Measurements from ENCODE around the gene MEIS1.

MEIS1 gene

GRCh38 chr2:66547118-66547517 is 112.2 kb downstream of the MEIS1 start:
- WGBS (ENCODE audit: extremely low coverage, insufficient coverage, insufficient read length), result no CpG with 5 or more reads among the region's 2 CpGs
- Histone ChIP-seq H3K79me1 (ENCODE audit: low read length) (no peaks in the 10 kb centered on the region), H2AFZ (ENCODE audit: insufficient read depth, low read length, poor library complexity) (no peak overlapping the region), H3K9ac (ENCODE audit: low read length) (no peak overlapping the region), H2BK120ac (ENCODE audit: insufficient read depth, low read length, poor library complexity) (no peak overlapping the region), H2AK5ac (ENCODE audit: low read length) (no peak overlapping the region), H2BK5ac (ENCODE audit: low read depth, low read length, poor library complexity) (no peak overlapping the region), H3K36me3 (ENCODE audit: control insufficient read depth in 1 of 2, insufficient read depth in 2 of 2, low read length in 2 of 2) (peaks cover 2% of the 10 kb centered on the region in 2 experiments), H3K4me1 (ENCODE audit: control insufficient read depth in 1 of 2, insufficient read depth in 2 of 2, low read length in 2 of 2) (no peaks in the 10 kb centered on the region), H3K23ac (ENCODE audit: low read length) (no peak overlapping the region), H3K27me3 (ENCODE audit: insufficient read depth, low read length) (no peaks in the 10 kb centered on the region), H3K4me3 (ENCODE audit: low read depth, low read length) (no peak overlapping the region), H4K12ac (ENCODE audit: low read depth, low read length) (no peak overlapping the region), H4K8ac (ENCODE audit: low read depth, low read length) (no peak overlapping the region), H3K14ac (ENCODE audit: low read length) (no peak overlapping the region), H3K27ac (ENCODE audit: low read depth, low read length) (no peak overlapping the region), H3K4ac (ENCODE audit: low read depth, low read length) (no peak overlapping the region), H3K18ac (ENCODE audit: low read length) (no peak overlapping the region), H3K79me2 (ENCODE audit: control insufficient read depth, insufficient read depth, low read length, poor library complexity) (peaks cover 3% of the 10 kb centered on the region), H3K4me2 (ENCODE audit: low read length) (no peak overlapping the region), H2BK12ac (ENCODE audit: low read length) (no peak overlapping the region), H3K9me3 (ENCODE audit: insufficient read depth, low read depth, low read length) (no peaks in the 10 kb centered on the region), H4K91ac (ENCODE audit: low read depth, low read length) (no peak overlapping the region)
- peak in 1 of 2 donors; percentile 22 for DNase-seq

DNA sequence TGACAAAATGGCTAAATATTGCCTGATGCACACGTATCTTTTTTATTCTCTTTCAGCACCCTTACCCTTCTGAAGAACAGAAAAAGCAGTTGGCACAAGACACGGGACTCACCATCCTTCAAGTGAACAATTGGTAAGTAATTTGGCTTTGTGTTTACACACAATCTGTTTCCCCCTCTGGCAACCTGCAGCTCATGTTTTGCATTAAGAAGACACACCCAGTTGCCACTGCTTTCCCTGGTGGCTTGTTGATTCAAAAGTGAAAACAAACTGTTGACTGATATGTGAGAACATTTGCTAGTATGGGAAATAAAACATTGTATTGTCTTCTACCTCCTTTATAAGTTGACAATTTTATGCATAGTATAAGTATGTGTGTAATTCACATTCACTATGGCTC is 113.0 kb downstream of the MEIS1 start:
- no peak overlapping the region for H2BK12ac ChIP-seq (ENCODE audit: low read length)
- H2AK5ac ChIP-seq (ENCODE audit: low read length), result no peak overlapping the region
- peaks cover 3% of the 10 kb centered on the region for H3K79me2 ChIP-seq (ENCODE audit: control insufficient read depth, insufficient read depth, low read length, poor library complexity)
- H2BK120ac ChIP-seq (ENCODE audit: insufficient read depth, low read length, poor library complexity), result no peak overlapping the region
- H2AFZ ChIP-seq (ENCODE audit: insufficient read depth, low read length, poor library complexity), result no peak overlapping the region
- no peaks in the 10 kb centered on the region for H3K9me3 ChIP-seq (ENCODE audit: insufficient read depth, low read depth, low read length)
- H4K12ac ChIP-seq (ENCODE audit: low read depth, low read length), result no peak overlapping the region
- peaks cover 2% of the 10 kb centered on the region in 2 experiments for H3K36me3 ChIP-seq (ENCODE audit: control insufficient read depth in 1 of 2, insufficient read depth in 2 of 2, low read length in 2 of 2)
- H2BK5ac ChIP-seq (ENCODE audit: low read depth, low read length, poor library complexity), result no peak overlapping the region
- no peaks in the 10 kb centered on the region for H3K79me1 ChIP-seq (ENCODE audit: low read length)
- H3K9ac ChIP-seq (ENCODE audit: low read length), result no peak overlapping the region
- no peak overlapping the region for H3K27ac ChIP-seq (ENCODE audit: low read depth, low read length)
- no peak overlapping the region for H3K14ac ChIP-seq (ENCODE audit: low read length)
- H3K4me2 ChIP-seq (ENCODE audit: low read length), result no peak overlapping the region
- H4K91ac ChIP-seq (ENCODE audit: low read depth, low read length), result no peak overlapping the region
- H3K18ac ChIP-seq (ENCODE audit: low read length), result no peak overlapping the region
- no CpG with 5 or more reads among the region's 2 CpGs for WGBS (ENCODE audit: extremely low coverage, insufficient coverage, insufficient read length)
- no peak overlapping the region for H3K23ac ChIP-seq (ENCODE audit: low read length)
- H3K4me3 ChIP-seq (ENCODE audit: low read depth, low read length), result no peak overlapping the region
- H3K27me3 ChIP-seq (ENCODE audit: insufficient read depth, low read length), result no peaks in the 10 kb centered on the region
- DNase-seq, result no peak
- no peak overlapping the region for H3K4ac ChIP-seq (ENCODE audit: low read depth, low read length)
- H3K4me1 ChIP-seq (ENCODE audit: control insufficient read depth in 1 of 2, insufficient read depth in 2 of 2, low read length in 2 of 2), result no peaks in the 10 kb centered on the region
- H4K8ac ChIP-seq (ENCODE audit: low read depth, low read length), result no peak overlapping the region

DNA sequence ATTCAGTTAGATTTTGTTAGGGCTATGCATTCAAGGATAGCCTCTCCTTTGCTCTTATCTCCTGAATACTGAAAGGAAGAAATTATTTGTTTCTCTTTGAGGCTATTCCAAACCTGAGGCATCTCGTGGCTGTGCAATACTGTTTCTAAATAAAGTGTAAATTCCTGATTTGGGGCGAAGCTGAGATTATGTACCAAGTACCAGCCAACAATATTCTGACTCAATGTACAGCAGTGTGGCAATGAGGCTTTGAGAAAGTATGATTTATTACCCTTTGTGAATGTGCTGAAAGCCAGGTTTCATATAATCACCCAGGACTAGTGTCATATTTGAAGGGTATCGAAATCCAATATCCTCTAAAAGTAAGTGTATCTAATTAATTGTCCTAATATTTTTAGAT is 113.5 kb downstream of the MEIS1 start:
- Histone ChIP-seq H4K8ac (ENCODE audit: low read depth, low read length) (no peak overlapping the region), H3K27ac (ENCODE audit: low read depth, low read length) (no peak overlapping the region), H3K79me2 (ENCODE audit: control insufficient read depth, insufficient read depth, low read length, poor library complexity) (peaks cover 3% of the 10 kb centered on the region), H3K27me3 (ENCODE audit: insufficient read depth, low read length) (no peaks in the 10 kb centered on the region), H2AK5ac (ENCODE audit: low read length) (no peak overlapping the region), H3K9me3 (ENCODE audit: insufficient read depth, low read depth, low read length) (no peaks in the 10 kb centered on the region), H3K36me3 (ENCODE audit: control insufficient read depth in 1 of 2, insufficient read depth in 2 of 2, low read length in 2 of 2) (peaks cover 2% of the 10 kb centered on the region in 2 experiments), H2AFZ (ENCODE audit: insufficient read depth, low read length, poor library complexity) (no peak overlapping the region), H2BK12ac (ENCODE audit: low read length) (no peak overlapping the region), H3K23ac (ENCODE audit: low read length) (no peak overlapping the region), H3K4me1 (ENCODE audit: control insufficient read depth in 1 of 2, insufficient read depth in 2 of 2, low read length in 2 of 2) (no peaks in the 10 kb centered on the region), H3K79me1 (ENCODE audit: low read length) (no peaks in the 10 kb centered on the region), H4K91ac (ENCODE audit: low read depth, low read length) (no peak overlapping the region), H3K9ac (ENCODE audit: low read length) (no peak overlapping the region), H4K12ac (ENCODE audit: low read depth, low read length) (no peak overlapping the region), H2BK5ac (ENCODE audit: low read depth, low read length, poor library complexity) (no peak overlapping the region), H3K4ac (ENCODE audit: low read depth, low read length) (no peak overlapping the region), H3K4me2 (ENCODE audit: low read length) (no peak overlapping the region), H3K4me3 (ENCODE audit: low read depth, low read length) (no peak overlapping the region), H3K14ac (ENCODE audit: low read length) (no peak overlapping the region), H3K18ac (ENCODE audit: low read length) (no peak overlapping the region), H2BK120ac (ENCODE audit: insufficient read depth, low read length, poor library complexity) (no peak overlapping the region)
- no CpG with 5 or more reads among the region's 3 CpGs for WGBS (ENCODE audit: extremely low coverage, insufficient coverage, insufficient read length)
- DNase-seq, result no peak

- H3K27ac ChIP-seq (ENCODE audit: low read depth, low read length), result no peak overlapping the region
- peaks cover 4 to 6% of the 10 kb centered on the region in 2 experiments for H3K36me3 ChIP-seq (ENCODE audit: control insufficient read depth in 1 of 2, insufficient read depth in 2 of 2, low read length in 2 of 2)
- no peak overlapping the region for H4K91ac ChIP-seq (ENCODE audit: low read depth, low read length)
- no peak overlapping the region for H3K14ac ChIP-seq (ENCODE audit: low read length)
- no peak overlapping the region for H3K4me3 ChIP-seq (ENCODE audit: low read depth, low read length)
- H2BK12ac ChIP-seq (ENCODE audit: low read length), result no peak overlapping the region
- no peak overlapping the region for H2AFZ ChIP-seq (ENCODE audit: insufficient read depth, low read length, poor library complexity)
- H3K4me2 ChIP-seq (ENCODE audit: low read length), result no peak overlapping the region
- no peak overlapping the region for H4K8ac ChIP-seq (ENCODE audit: low read depth, low read length)
- no peak overlapping the region for H2BK120ac ChIP-seq (ENCODE audit: insufficient read depth, low read length, poor library complexity)
- H3K4ac ChIP-seq (ENCODE audit: low read depth, low read length), result no peak overlapping the region
- H3K9me3 ChIP-seq (ENCODE audit: insufficient read depth, low read depth, low read length), result no peaks in the 10 kb centered on the region
- peak in 1 of 2 donors; percentile 55 for DNase-seq
- H2AK5ac ChIP-seq (ENCODE audit: low read length), result no peak overlapping the region
- no peak overlapping the region for H3K9ac ChIP-seq (ENCODE audit: low read length)
- H3K79me2 ChIP-seq (ENCODE audit: control insufficient read depth, insufficient read depth, low read length, poor library complexity), result peaks cover 3% of the 10 kb centered on the region
- no peaks in the 10 kb centered on the region for H3K27me3 ChIP-seq (ENCODE audit: insufficient read depth, low read length)
- no peak overlapping the region for H3K18ac ChIP-seq (ENCODE audit: low read length)
- WGBS (ENCODE audit: extremely low coverage, insufficient coverage, insufficient read length), result no CpG with 5 or more reads among the region's 1 CpG
- H2BK5ac ChIP-seq (ENCODE audit: low read depth, low read length, poor library complexity), result no peak overlapping the region
- H4K12ac ChIP-seq (ENCODE audit: low read depth, low read length), result no peak overlapping the region
- H3K79me1 ChIP-seq (ENCODE audit: low read length), result no peaks in the 10 kb centered on the region
- no peaks in the 10 kb centered on the region for H3K4me1 ChIP-seq (ENCODE audit: control insufficient read depth in 1 of 2, insufficient read depth in 2 of 2, low read length in 2 of 2)
- H3K23ac ChIP-seq (ENCODE audit: low read length), result no peak overlapping the region
These were observed 115.9 kb downstream of the MEIS1 start for GRCh38 chr2:66550826-66551225.
